IPS-NIHi11 (cell line): ENCODE results near the gene ASB8.
A peak's percentile ranks its signal among the peaks of the same experiment; 100 is the strongest.
"Not testable (repeated sequence)": the region's sequence is repeated elsewhere in the genome, so short reads cannot be mapped to it uniquely, and the experiment has no call there.

Experiments
- DNase-seq: peaks from one replicate; pipeline ENCODE4 v3.0.0; 2012; ENCODE audit warnings: mixed read lengths, low spot score

The ASB8 gene

GRCh38 chr12:48183091-48183875 is 26.0 kb upstream of the ASB8 start, which contains the start of gene CCDC184:
TSS of gene CCDC184 (plus strand) at chr12:48183644. CDS start at chr12:48184123, 479 bp downstream.
- peak; percentile 80 for DNase-seq

DNA sequence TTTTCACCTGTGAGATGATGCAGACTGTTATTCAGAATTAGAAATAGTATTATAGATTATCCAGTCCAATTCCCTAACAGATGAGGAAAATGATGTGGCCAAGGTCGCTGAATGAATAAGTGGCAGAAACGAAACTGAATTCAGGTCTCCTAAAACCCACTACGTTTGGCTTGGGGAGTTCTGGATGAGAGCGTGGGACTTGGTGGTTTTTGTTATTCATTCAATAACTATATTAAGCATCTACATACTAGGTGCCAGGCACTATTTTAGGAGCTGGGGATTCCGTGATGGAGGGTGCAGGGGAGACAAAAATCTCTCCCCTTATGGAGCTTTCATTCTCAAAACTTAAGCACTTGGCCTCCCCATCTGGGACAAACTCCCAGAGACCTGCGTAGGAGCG is 25.3 kb upstream of the ASB8 start:
- DNase-seq, result no peak

- no peak for DNase-seq
These were observed 23.7 kb upstream of the ASB8 start for GRCh38 chr12:48180857-48181495.

GRCh38 chr12:48180424-48180823 is 23.1 kb upstream of the ASB8 start:
- DNase-seq, result no peak

GRCh38 chr12:48179466-48179865 is 22.2 kb upstream of the ASB8 start:
- DNase-seq, result no peak

DNA sequence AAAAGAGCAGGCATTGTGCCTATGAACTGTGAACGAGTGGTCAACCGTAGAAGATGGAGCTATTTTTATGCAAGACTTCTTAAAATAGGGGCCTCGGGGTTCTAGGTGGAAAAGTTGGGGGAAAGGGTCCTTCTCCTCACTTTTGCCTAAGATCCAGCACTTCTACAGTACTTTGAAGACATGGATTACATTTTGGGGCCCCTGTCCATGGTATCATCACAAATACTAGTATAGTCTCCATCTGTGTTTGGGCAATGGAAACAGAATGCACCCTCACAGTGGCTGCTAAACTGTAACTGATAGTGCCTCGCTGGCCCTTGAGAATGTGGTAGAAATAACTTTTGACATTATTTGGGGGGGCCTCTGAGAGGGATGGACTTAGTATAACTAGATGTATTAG is 20.7 kb upstream of the ASB8 start:
- DNase-seq, result no peak

DNA sequence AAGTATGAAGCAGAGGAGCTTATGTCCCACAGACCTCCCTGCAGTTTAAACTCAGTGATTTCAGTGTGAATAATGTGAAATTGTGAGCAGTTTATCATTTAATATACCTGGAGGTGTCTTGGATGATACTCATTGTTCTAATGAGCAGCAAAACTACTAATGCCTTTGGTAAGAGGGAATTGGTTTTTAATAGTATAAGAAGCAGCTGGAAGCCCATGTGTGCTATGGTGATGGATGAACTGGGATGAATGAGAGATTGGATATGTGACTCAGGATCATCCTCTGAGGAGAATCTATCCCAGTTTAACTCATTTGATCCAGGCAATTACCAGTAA is 19.1 kb upstream of the ASB8 start:
- no peak for DNase-seq

- no peak for DNase-seq
These were observed 18.5 kb upstream of the ASB8 start for GRCh38 chr12:48175613-48176416.

DNA sequence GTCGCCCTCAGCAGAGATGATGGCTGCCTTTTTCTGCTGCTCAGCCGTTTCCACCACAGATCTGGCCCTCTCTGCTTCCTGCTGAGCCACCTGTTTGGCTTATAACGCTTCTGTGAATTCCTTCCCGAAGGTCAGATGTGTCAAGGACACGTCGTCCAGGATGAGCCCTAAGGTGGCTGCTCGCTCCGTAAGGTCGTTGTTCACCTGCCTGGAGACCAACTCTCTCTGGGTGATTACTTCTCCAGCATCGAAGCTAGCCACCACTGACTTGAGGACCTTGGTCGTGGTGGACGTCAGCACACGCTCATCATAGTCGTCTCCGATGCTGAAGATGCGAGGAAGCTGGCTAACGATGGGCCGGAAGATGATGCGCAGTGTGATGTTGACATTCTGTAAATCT is 11.7 kb upstream of the ASB8 start:
- DNase-seq, result no peak

GRCh38 chr12:48165089-48165981 is 8.0 kb upstream of the ASB8 start:
- DNase-seq, result peak; percentile 67

DNA sequence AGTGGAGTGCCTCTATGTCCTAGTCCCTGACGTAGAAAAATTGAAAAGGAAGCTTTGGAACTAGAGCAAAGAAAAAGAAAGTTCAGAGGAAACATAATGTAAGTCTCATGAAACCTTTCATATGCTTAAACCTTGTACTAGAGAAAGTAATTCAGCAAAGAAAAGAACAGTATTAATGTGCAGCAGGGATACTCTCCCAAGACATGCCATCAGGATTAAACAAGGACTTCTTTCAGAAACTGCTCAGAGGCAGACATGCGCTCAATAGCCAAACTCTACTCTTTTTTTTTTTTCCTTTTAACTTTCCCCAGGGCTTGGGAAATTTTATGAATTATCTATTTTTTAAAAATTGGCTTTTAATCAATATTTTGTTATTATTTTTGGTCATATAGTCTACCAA is 7.1 kb upstream of the ASB8 start:
- DNase-seq, result no peak

DNA sequence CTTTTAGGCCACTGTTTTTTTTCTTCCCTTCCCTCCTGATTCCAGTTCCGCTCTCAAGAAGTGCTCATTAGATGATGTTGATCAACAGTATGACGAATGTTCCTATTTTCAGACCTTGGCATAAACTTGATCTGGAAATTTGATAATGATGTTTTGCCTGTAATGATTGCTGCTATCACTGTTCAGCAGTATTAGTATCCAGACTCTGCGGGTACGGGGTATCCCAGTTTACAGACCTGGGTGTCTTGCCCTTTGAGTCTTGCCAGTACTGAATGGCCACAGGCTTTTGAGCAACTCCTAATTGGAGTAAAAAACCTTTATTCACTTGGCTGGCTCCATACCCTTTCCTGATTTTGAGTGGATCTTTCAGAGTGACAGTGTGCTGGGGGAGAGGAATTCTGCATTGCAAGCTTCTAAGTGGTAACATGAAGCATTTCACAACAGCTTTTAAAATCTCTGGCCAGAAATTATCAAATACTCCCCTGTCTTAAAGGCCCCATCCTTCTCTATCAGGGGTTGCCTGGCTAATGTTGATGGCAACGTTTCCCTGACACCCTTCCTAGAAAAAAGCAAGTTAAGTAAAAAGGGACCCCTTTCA is 5.9 kb upstream of the ASB8 start:
- no peak for DNase-seq

- DNase-seq, result no peak
These were observed 3.5 kb upstream of the ASB8 start for GRCh38 chr12:48160807-48161206.

DNA sequence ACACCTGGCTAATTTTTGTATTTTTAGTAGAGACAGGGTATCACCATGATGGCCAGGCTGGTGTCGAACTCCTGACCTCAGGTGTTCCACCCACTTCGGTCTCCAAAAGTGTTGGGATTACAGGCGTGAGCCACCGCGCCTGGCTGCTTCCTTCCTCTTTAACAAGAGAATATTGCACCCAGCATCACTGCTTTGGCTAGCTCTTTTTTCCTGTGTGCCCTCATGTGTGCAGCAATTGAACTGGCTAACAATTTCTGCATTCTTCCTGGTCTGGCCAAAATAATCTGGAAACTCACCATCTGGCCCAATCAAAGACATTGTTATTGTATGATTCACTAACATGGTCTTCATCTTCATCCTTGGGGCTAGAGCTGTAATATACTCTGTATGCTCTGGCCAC is 2.7 kb upstream of the ASB8 start:
- DNase-seq, result no peak

GRCh38 chr12:48157889-48158370 is 615 bp upstream of the ASB8 start:
- DNase-seq, result no peak

DNA sequence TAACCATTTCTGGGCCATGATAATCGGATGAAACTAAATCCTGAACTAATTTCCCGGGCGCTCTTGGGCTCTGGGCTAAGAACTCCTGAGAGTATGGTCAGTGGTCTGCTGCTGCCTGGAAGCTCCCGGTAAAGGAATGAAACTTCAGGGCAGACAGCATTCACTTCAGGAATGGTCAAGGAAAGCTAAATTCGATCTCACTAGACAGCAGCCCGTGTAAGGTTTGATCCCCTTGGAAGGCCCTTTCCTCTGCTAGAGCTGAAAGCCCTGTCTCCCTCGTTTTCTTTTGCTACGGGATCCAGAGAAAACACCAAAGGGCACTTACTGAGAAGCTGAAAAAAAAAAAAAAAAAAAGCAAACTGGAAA is 680 bp downstream of the ASB8 start:
- DNase-seq, result peak; percentile 13

- DNase-seq, result not testable (repeated sequence)
These were observed 1.5 kb downstream of the ASB8 start for GRCh38 chr12:48155786-48156185.

DNA sequence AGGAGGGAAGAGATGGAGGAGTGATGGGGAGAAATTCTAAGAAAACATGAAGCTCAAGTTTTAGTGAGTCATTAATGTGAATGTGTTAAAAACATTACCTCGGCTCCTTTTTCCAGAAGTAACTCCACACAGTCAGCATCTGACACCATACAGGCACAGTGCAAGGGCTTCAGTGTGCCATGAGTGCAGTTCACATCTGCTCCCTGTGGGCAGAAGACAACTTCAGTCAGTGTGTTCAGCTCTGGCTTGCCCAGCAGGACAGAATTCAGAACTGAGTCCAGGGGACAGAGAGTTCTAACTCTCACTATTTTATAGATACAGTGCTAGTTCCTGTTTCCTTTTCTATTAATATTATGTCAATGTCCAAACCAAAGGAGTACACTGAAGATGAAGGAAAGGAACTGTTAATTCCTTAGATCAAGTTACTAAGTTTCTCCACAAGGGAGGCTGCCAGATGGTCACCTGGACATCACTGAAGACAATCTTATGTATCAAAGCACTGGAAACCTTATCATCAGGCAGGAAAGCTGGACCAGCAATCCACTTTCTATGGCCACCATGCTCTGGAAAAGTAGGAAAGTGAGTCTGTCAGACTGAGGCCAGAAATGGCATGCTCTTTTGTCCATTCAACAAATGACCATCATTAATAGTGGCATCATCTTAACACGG is 6.1 kb downstream of the ASB8 start:
- no peak for DNase-seq

DNA sequence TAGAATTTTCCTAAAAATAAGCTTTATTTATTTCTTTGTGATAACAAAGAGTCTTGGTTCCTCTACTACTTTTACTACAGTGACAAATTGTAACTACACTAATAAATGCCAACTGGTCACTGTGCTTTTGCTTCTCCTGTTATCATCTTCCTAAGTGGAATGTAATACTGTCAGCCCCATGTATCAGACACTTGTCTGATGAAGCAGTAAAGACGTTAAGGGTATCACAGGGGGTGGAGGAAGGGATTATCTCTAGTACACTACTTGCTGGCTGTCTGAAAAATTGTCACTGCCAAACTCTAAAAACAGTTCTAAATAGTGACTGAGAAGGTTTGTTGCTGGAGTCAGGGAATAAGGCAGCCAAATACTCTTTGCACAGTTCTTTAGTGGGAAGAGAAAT is 11.3 kb downstream of the ASB8 start:
- no peak for DNase-seq

GRCh38 chr12:48143898-48144297 is 13.4 kb downstream of the ASB8 start:
- DNase-seq, result peak; percentile 17
